Fibroblast of peridontal ligament (primary cell): Measurements from ENCODE around the gene CPSF2.

Experiments used
- DNase-seq: peaks from one replicate; pipeline ENCODE4 v3.0.0-alpha.2; 2010; ENCODE audit errors: extremely low read depth

The CPSF2 gene

DNA sequence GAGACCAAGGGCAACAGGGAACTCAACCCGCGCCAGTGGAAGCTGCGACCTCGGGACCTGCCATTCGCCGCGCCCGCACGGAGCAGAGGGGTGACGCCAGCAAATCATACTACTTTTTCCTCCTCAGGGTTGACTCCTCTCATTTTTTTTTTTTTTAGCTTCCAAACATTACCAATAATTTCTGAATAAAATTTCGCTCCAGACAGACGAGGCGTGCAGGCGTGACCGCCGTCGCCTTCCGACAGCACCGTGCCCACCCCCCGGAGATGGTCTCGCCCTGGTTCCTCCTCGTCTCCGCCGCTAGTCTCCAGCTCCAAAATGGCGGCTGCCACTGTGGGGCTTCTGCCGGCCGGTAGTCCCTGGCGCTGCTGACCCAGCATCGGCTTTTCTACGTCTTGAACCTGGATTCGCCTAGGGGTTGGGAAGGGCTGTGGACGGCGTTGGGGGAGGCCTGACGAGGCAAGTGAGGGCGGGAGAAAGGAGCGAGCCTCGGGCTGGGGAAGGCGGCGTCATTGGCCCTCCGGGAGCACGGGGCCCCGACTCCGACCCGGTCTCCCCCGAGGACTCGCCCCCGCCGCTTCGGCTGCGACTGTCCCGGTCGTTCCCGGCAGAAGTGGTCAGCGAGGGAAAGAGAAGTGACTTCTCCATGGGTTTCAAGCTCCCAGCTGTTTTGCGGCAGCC lies at the start of gene CPSF2, which contains the start of gene NDUFB1:
Gene CPSF2 (plus strand): TSS at position 300 of the 681 bp plus-strand sequence. CDS start 9,016 bp downstream, outside the sequence.
Gene NDUFB1 (minus strand): TSS at position 37 of the 681 bp plus-strand sequence. CDS start 4,069 bp downstream, outside the sequence.
- DNase-seq = peak; percentile 76

DNA sequence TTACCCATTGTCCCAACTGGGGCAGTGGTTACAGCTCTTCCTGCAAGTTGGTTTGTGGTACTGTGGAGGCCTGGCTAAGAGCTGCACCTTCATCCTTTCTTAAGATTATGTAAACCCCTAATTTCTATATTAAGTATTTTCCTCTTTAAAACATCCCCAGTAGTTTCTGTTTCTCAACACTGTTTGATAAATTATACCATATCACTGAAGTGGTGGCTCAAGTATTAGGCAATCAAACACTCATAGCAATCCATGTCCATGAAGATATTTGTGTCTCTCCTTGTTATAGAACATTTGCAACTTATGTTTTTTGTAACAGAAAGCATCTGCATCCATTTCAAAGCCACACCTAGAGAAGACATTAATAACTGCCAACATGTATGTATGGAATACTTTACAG lies 47.2 kb upstream of the CPSF2 start:
- DNase-seq = no peak

DNA sequence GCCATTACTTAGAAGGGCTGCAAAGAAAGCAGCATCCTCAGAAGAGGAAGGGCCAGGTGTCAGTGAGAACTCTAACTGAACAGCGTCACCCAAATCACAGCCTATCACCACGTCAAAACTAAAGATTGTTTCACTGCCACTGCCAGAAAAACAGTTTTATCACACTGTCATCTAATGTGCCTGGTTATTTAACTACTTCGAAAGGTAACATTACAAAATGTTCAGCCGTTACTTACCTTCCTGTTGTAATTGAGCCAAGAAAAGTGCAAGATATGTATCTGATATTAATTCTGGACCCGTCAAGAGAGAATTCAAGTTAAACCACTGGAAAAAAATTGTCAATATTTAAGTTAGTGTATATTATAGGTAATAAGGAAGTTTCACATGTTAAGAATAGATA lies 33.3 kb upstream of the CPSF2 start:
- DNase-seq = no peak

DNA sequence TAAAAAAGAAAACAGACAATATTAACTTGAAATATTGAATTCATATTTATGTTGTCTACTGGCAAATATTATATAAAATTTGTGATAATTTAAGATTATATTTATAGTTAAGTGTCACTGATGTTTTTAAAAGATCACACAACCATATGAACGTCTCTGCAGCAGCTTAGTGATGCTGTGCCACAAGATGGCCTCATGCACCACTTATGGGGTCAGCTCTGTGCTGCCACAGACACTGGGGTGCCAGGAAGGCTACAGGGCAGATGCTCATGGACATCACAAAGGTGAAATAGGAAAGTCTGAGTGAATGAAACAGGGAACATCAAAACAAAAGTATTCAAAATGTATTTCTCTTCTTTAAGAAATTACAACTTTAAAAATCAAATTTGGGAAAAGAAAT lies 28.4 kb upstream of the CPSF2 start:
- no peak for DNase-seq

DNA sequence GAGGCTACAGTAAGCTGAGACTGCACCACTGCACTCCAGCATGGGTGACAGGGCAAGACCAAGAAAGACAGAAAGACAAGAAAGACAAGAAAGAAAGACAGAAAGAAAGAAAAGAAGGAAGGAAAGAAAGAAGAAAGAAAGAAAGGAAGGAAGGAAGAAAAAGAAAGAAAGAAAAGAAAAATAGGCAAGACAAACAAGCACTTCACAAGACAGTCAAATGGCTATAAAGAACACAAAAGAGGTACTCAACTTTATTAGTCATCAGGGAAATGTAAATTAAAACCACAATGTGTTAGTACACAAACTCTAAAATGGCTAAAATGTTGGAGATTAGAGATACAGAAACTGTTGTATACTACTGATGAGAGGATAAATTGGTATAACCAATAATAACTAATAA lies 22.0 kb upstream of the CPSF2 start:
- DNase-seq = no peak

DNA sequence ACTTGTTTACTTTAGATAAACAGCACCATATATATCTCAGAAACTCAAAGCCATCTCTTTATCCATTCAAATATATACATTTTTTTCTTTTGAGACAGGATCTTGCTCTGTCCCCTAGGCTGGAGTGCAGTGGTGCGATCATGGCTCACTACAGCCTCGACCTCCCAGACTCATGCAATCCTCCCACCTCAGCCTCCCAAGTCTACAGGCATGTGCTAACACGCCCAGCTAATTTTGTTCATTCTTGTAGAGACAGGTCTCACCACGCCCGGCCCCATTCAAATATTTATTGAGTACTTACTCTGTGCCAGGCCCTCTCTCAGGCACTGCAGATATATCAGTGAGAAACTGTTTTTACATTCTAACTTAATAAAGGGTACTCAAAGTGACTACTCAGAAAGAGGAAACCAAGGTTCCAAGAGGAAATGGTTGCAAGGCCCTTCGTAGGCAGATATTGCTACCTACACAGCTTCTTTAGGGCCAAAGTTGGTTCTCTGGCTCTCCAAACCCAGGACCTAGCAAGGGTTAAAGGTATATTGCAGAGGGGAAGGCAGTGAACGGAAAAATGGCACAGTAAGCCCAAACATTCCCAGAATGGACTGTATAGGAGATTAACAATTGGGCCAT lies 18.3 kb upstream of the CPSF2 start:
- DNase-seq = no peak

DNA sequence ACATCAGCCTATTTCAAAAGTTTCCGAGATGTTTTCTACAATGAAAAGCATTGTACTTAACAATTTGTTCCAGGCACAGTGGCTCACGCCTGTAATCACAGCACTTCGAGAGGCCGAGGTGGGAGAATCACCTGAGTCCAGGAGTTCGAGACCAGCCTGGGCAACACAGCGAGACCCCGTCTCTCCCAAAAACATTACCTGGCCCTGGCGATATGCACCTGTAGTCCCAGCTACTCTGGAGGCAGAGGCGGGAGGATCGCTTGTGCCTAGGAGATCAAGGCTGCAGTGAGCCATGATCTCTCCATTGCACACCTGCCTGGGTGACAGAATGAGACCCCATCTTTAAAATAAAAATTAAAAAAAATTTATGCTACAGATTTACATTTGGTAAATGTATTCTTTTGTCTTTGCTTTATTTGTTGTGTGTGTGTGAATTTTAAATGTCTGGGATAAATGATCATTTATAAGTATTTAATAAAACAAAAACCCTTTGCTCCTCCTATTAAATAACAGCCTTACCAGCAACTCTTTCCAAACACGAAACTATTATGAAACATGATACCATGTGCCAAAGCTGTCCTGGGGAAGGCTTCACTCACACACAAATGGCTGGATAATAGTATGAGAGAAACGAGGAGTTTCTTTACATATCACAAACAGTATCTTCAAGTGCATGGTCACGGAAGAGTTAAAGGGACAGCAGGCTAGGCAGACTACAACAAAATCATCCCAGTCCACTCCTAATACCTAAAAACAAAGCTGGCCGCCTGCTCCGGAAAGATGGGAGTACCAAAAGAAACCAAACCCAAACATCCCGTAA lies 16.5 kb upstream of the CPSF2 start:
- DNase-seq = peak; percentile 64

DNA sequence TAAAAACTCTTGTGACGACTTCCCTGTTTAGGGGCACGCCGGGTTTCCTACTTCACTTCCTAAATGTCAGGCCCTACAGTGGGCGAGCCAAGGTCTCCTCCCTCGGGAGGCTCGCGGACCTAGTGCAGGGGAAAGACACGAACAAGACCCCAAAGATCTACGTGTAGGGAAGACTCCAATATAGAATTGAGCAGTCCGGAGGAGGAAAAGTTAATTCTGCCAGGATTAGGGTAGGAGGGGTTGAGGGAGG lies 16.0 kb upstream of the CPSF2 start:
- no peak for DNase-seq

DNA sequence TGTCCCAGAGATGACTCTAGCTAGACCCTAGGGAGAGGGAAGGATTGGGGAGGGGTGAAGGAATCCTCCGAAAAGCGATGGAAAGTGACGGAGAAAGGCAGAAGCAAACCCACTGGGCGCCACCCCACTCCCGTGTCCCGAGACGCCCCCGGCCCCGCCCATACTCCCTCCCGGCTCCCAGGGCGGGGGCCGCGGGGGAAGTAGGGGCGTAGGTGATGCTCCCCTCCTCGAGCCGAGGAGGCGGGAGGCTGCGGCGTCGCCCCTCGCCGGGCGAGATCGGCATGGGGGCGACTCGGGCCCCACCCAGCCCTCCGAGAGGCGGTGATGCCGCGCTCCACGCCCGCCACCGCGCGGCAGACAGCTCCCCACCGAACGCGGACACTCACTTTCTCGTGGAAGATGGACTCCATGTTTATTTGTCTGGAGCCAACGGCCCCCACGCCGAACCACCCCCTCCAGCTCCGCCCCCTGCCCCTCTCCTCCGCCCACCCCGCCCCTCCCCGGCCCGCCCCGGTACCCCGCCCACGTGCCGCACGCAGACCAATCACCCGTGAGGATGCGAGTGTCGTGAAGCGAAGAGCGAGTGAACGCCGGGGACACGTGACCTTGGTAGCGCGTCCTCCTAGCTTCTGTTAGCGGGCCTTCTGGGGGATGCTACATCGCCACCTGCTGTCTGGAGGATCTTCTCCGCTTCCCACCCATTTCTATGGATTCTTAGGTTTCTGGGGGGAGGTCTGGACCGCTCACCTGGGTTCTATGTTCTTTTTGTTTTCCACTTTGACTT lies 15.4 kb upstream of the CPSF2 start, which contains the start of gene ATXN3:
Gene ATXN3 (minus strand): TSS at position 440 of the 784 bp plus-strand sequence. CDS start 30 bp downstream, at position 410.
- DNase-seq = peak; percentile 99

DNA sequence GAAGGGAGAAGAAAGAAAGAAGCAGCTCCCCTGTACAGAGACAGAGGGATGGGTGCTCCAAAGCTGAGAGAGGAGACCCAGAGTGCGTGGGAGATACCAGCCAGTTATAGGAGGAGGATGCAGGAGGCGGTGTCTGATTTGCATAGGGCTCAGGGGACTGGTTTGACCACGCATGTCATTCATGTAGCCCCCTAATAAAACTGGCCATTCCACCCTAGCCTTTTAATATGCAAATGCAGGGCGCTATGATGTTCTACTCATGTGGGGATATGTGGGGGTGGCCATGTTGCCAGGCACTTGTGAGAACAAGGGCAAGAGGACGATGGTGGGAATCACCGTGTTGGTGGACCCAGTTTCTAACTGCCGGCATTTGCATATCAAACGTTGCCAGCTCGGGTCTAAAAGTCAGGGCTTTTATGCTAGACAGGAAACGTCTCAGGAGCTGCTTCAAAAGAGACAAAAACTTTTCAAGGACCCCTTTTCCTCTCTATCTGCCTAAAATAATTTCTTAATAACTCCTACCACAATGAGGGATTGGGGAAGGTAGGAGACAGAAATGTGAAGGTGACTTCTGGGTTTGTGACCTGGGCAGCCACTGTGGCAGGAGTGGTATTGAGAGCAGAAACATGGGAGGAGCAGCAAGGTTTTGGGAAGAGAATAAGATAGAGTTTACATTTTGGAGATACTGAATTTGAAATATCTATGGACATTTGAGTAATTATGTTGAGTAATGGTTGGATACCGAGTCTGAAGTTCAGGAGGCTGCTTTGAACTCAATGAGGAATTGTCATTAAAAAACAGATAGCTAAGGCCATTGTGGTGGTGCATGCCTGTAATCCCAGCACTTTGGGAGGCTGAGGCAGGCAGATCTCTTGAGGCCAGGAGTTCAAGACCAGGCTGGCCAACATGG lies 13.2 kb upstream of the CPSF2 start:
- DNase-seq = no peak

DNA sequence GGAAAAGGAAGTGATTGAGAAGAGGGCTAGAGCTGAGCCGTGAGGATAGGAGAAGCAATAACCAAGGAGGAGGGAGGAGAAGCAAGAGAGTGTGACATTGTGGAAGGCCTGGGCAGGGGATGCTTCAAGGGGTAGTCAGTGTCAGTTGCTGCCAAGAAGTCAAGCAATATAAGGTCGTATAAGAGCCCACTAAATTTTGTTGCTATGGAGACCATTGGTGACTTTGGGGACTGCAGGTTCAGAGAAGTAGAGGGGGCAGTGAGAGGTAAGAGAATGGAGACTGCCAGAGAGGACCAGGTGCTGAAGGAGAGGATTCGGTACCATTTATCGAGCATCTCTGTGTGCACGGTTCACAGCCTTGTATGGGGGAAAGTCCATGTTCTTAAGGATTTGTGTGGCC lies 12.3 kb upstream of the CPSF2 start:
- DNase-seq = no peak

DNA sequence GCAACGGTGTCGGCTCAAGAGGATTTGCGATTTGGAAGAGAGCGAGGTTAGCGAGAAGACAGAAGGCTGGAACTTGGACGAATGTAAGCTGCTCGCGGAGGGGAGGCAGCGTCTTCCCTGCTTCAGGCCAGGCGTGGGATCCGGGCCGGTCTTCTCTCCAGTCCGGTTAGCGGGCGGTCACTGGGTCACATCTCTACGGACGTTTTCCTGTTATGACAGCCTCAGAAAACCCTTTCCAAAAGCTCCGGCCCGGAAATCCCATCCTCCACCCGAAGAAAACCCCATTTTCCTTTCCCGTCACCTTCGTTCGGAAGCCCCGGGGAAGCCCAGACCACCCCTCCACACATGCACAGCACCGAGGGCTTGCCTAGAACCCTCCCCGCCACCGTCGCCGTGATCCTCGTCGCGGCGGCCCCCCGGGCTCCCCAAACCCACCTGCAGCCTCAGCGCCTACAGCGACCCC lies 531 bp upstream of the CPSF2 start:
- peak; percentile 45 for DNase-seq

DNA sequence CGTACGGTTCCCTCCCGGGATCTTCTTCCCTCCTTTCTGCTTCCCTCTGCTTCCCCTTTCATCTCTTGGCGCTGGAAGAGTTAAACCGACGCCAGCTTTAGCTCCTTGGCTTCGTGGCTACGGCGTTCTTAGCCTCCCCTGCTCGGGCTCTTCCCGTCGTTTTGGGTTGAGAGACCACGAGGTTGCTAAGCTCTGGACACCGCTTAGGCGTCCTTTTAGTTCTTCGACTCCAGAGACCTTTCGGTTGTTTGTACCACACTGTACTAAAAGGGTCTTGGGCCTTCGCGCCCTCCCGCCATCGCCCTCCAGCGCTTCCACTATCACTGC lies 545 bp downstream of the CPSF2 start:
- peak; percentile 42 for DNase-seq

DNA sequence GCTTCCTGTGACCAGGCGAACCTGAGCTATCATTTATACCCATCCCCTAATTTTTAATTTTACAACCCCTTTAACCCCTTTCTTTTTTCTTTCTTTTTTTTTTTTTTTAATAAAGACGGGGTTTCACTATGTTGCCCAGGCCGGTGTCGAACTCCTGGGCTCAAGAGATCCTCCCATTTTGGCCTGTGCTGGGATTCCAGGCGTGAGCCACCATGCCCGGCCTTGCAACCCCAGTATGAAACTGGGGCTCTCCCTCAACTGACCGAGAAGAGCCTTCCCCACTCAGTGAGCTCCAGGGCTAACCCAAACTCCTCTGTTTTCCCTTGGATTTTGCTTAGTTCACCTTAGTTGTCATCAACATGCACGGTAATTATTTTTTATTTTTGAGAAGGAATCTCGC lies 992 bp downstream of the CPSF2 start:
- DNase-seq = no peak

DNA sequence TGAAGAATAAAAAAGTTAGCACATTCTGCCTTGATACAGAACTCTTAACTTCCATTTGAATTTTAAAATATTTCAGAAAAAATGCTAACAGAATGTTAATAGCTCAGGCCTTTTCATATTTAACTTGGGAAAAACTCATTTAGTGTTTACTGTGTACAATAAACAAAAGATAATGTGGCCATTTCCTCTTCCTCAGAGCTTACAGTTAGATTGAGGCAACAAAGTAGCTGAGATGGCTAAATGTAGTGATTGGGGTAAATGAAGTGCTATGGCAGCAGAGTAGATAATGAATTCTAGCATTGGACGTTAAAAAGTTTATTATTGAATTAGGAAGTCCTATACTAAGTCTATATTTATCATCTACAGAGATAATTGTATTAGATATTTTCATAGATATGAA lies 12.7 kb downstream of the CPSF2 start:
- DNase-seq = no peak

DNA sequence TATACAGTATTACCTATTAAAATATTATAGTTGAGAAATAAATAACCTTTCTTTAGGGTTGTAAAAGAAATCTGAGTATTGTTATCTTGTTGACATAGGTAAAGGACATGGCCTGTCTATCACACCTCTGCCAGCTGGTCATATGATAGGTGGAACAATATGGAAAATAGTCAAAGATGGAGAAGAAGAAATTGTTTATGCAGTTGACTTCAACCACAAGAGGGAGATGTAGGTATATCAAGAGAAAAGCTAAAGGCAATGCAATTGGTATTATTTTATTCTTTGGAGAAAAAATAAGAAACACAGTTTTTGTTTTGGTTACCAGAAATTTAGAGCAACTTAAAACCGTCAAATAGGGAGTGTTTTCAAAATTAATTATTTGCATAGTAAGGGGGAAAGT lies 13.5 kb downstream of the CPSF2 start:
- DNase-seq = peak; percentile 77

DNA sequence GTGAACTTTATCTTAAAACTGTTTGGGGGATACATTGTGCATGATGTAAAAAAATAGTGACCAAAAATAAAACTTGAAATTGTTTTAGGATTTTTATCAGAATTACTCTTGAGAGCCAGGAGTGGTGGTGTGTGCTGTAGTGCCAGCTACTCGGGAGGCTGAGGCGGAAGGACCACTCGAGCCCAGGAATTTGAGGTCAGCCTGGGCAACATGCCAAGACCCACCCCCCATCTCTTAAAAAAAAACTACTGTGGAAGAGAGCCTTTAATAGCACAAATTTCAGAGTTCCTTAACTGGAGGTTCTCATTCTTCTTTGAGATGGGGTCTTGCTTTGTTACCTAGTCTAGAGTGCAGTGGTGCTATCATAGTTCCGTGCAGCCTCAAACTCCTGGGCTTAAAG lies 21.5 kb downstream of the CPSF2 start:
- DNase-seq = no peak

DNA sequence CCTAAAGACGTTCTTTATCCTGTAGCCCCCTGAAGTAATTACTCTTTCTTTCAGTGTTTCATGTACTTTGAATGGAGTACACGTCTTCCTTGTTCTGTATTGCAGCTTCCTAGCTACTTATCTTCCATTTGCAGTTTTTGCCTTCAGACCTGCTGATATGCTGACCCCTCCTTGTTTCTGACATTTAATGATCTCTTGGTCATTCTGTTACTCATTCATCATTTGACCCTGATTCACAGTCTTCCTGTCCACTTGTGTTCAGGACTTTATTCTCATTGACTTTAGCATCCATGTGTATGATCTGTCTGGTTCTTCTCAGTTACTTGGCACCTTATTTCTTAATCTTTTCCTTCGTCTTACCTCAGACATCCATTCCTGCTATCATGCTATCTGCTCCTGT lies 22.2 kb downstream of the CPSF2 start:
- no peak for DNase-seq

DNA sequence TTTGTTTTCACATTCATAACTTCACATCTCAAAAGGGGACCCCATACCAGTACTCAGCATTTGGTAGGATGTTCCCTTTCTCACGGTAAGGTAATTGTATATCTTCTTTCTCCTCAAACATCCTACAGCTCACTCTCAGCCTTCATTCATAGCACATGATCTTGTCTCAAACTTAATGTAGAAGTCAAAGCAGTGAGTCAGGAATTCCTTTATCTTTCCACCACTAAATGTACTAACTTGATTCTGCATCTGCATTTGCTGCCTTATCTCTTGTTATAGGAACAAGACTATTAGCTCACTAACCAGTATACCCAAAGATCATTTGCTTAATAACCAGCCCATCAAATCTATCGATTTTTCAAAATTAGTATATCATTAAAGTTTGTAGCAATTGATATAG lies 22.9 kb downstream of the CPSF2 start:
- DNase-seq = peak; percentile 29

DNA sequence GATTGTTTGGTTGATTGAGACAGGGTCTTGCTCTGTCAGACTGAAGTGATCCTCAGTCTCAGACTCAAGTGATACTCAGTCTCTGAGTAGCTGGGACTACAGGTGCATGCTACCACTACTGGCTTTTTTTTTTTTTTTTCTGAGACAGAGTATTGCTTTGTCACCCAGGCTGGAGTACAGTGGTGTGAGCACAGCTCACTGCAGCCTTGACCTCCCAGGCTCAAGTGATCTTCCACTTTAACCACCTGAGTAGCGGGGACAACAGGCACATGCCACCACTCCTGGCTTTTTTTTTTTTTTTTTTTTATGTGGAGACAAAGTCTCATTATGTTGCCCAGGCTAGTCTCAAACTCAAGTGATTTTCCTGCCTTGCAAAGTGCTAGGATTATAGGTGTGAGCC lies 31.8 kb downstream of the CPSF2 start:
- DNase-seq = no peak
